BE2C (cell line): ENCODE results near the gene GNAZ.

Experiments used
- DNase-seq: peaks from one replicate; pipeline ENCODE4 v3.0.0-alpha.2; 2020
- H3K27me3 ChIP-seq: fragments of 250-450 bp; sonication (Bioruptor Pico); 2 replicates; pipeline ENCODE4 v1.5.1; 2020; ENCODE audit warnings: mild to moderate bottlenecking
- H3K36me3 ChIP-seq: fragments of 250-450 bp; sonication (Bioruptor Pico); 2 replicates; pipeline ENCODE4 v1.5.1; 2020; ENCODE audit warnings: mild to moderate bottlenecking
- H3K4me1 ChIP-seq: fragments of 250-450 bp; sonication (Bioruptor Pico); 2 replicates; pipeline ENCODE4 v1.5.1; 2020
- H3K4me3 ChIP-seq: 2 replicates; pipeline ENCODE4 v1.5.1; 2011; ENCODE audit warnings: low read depth, low read length
- H3K9me3 ChIP-seq: fragments of 250-450 bp; sonication (Bioruptor Pico); 2 replicates; pipeline ENCODE4 v1.5.1; 2020
- CTCF ChIP-seq: IDR thresholded peaks from 2 replicates; pipeline ENCODE4 v1.5.1; 2012; ENCODE audit warnings: mild to moderate bottlenecking, low read depth, low read length

GNAZ gene

GRCh38 chr22:23053051-23053707 lies 17.1 kb upstream of the GNAZ start:
- peaks cover 7% of the 10 kb centered on the region; the same call in 1 of the 2 replicates for H3K27me3 ChIP-seq
- H3K4me1 ChIP-seq: no peaks in the 10 kb centered on the region
- DNase-seq: no peak
- no peak overlapping the region for H3K4me3 ChIP-seq
- no peak for TF ChIP-seq CTCF
- H3K36me3 ChIP-seq: no peaks in the 10 kb centered on the region
- H3K9me3 ChIP-seq: no peaks in the 10 kb centered on the region

GRCh38 chr22:23053912-23054530 lies 16.3 kb upstream of the GNAZ start:
- no peak for TF ChIP-seq CTCF
- no peaks in the 10 kb centered on the region for H3K36me3 ChIP-seq
- H3K9me3 ChIP-seq: no peaks in the 10 kb centered on the region
- no peak for DNase-seq
- no peak overlapping the region for H3K4me3 ChIP-seq
- peaks cover 4% of the 10 kb centered on the region; the same call in 1 of the 2 replicates for H3K27me3 ChIP-seq
- no peaks in the 10 kb centered on the region for H3K4me1 ChIP-seq

- no peaks in the 10 kb centered on the region for H3K36me3 ChIP-seq
- H3K4me3 ChIP-seq: no peak overlapping the region
- H3K27me3 ChIP-seq: peaks cover 4% of the 10 kb centered on the region; the same call in 1 of the 2 replicates
- DNase-seq: no peak
- no peak for TF ChIP-seq CTCF
- no peaks in the 10 kb centered on the region for H3K9me3 ChIP-seq
- H3K4me1 ChIP-seq: no peaks in the 10 kb centered on the region
These were observed 15.6 kb upstream of the GNAZ start for GRCh38 chr22:23054531-23055257.

- Histone ChIP-seq H3K27me3 (peaks cover 4% of the 10 kb centered on the region; the same call in 1 of the 2 replicates), H3K36me3 (no peaks in the 10 kb centered on the region), H3K4me3 (no peak overlapping the region), H3K9me3 (no peaks in the 10 kb centered on the region), H3K4me1 (no peaks in the 10 kb centered on the region)
- TF ChIP-seq CTCF: no peak
- no peak for DNase-seq
These were observed 14.7 kb upstream of the GNAZ start for GRCh38 chr22:23055449-23056179.

GRCh38 chr22:23057331-23057730 lies 13.0 kb upstream of the GNAZ start:
- DNase-seq: no peak
- Histone ChIP-seq H3K9me3 (no peaks in the 10 kb centered on the region; the same call in 1 of the 2 replicates), H3K4me1 (no peaks in the 10 kb centered on the region), H3K27me3 (no peaks in the 10 kb centered on the region), H3K4me3 (no peak overlapping the region), H3K36me3 (no peaks in the 10 kb centered on the region)
- TF ChIP-seq CTCF: no peak
